ENCODE data around the gene GLRX2. TPM values are rescaled to one million over a fixed set of nuclear protein-coding genes. Genes with fewer than 3 reads are reported as not detected.

Gene GLRX2
- total RNA-seq, 4 donors from 2014 or later = 4.5 to 23.0 (median 6.1) TPM

- TF ChIP-seq CTCF (IDR thresholded peaks at IDR 0.05) (no peak), POLR2A (IDR thresholded peaks at IDR 0.05) (no peak)
- Histone ChIP-seq H3K4me3 (replicated peaks in 1 of 3) (no peak overlapping the region), H3K27ac (no peak overlapping the region), H3K9me3 (no peaks in the 10 kb centered on the region), H3K4me1 (peaks cover 14 to 21% of the 10 kb centered on the region in 2 donors), H3K27me3 (no peaks in the 10 kb centered on the region), H3K36me3 (peaks cover 5 to 7% of the 10 kb centered on the region in 2 donors)
- intact Hi-C loops (cut with DNase I) = no loop called here
- no peak for DNase-seq
Observed at GRCh38 chr1:193123751-193124150, 18.5 kb upstream of the GLRX2 start.

GRCh38 chr1:193121616-193122593 is 16.7 kb upstream of the GLRX2 start, which contains the start of gene CDC73:
Gene CDC73, plus strand, starts transcription at chr1:193122031. Its CDS starts 170 bp downstream, at chr1:193122201.
- Histone ChIP-seq H3K4me1 (peaks cover 14 to 21% of the 10 kb centered on the region in 2 donors), H3K36me3 (peaks cover 5 to 7% of the 10 kb centered on the region in 2 donors), H3K27me3 (no peaks in the 10 kb centered on the region), H3K27ac (peak within 1 kb of the TSS; percentile 88 to 96 (median 90)), H3K9me3 (no peaks in the 10 kb centered on the region), H3K4me3 (replicated peaks in 1 of 3) (peak within 1 kb of the TSS; percentile 7 to 91 (median 45))
- intact Hi-C loops (cut with DNase I) = no loop called here
- peak; percentile 97 for DNase-seq
- 0 to 1% methylated on average over 36 to 44 of the region's 85 CpGs for WGBS, 2 donors
- TF ChIP-seq POLR2A (IDR thresholded peaks at IDR 0.05) (peak in 1 of 2 donors; percentile 92), CTCF (IDR thresholded peaks at IDR 0.05) (peak; percentile 78 to 99 (median 88))

- DNase-seq = no peak
- peaks cover 5 to 7% of the 10 kb centered on the region in 2 donors for H3K36me3 ChIP-seq
- intact Hi-C loops (cut with DNase I) = no loop called here
- peaks cover 17 to 21% of the 10 kb centered on the region in 2 donors for H3K4me1 ChIP-seq
- no peaks in the 10 kb centered on the region for H3K9me3 ChIP-seq
- no peak for TF ChIP-seq CTCF (IDR thresholded peaks at IDR 0.05)
- TF ChIP-seq POLR2A (IDR thresholded peaks at IDR 0.05) = no peak
- 71% methylated on average over 6 of the region's 6 CpGs for WGBS, 2 donors
- H3K27me3 ChIP-seq = no peaks in the 10 kb centered on the region
- H3K27ac ChIP-seq = no peak overlapping the region
- H3K4me3 ChIP-seq (replicated peaks in 1 of 3) = no peak overlapping the region
Observed at GRCh38 chr1:193120604-193121166, 15.5 kb upstream of the GLRX2 start.

- TF ChIP-seq CTCF (IDR thresholded peaks at IDR 0.05) = no peak
- no peak for TF ChIP-seq POLR2A (IDR thresholded peaks at IDR 0.05)
- Histone ChIP-seq H3K36me3 (no peaks in the 10 kb centered on the region), H3K4me1 (peaks cover 18 to 19% of the 10 kb centered on the region in 2 donors), H3K9me3 (no peaks in the 10 kb centered on the region), H3K27ac (no peak overlapping the region), H3K27me3 (no peaks in the 10 kb centered on the region), H3K4me3 (replicated peaks in 1 of 3) (no peak overlapping the region)
- intact Hi-C loops (cut with DNase I) = no loop called here
- DNase-seq = no peak
- WGBS, 2 donors = 89 to 92% methylated on average over 4 of the region's 4 CpGs
Observed at GRCh38 chr1:193118803-193119730, 13.9 kb upstream of the GLRX2 start.
